Measurements from ENCODE around the gene TOMT. TPM values are rescaled to one million over a fixed set of nuclear protein-coding genes. Genes with fewer than 3 reads are reported as not detected.

TOMT gene
- total and polyA plus RNA-seq, 2 of the 13 experiments (the other 11 are each of a cell fraction or from before 2014, with no cell fraction given) = not detected

DNA sequence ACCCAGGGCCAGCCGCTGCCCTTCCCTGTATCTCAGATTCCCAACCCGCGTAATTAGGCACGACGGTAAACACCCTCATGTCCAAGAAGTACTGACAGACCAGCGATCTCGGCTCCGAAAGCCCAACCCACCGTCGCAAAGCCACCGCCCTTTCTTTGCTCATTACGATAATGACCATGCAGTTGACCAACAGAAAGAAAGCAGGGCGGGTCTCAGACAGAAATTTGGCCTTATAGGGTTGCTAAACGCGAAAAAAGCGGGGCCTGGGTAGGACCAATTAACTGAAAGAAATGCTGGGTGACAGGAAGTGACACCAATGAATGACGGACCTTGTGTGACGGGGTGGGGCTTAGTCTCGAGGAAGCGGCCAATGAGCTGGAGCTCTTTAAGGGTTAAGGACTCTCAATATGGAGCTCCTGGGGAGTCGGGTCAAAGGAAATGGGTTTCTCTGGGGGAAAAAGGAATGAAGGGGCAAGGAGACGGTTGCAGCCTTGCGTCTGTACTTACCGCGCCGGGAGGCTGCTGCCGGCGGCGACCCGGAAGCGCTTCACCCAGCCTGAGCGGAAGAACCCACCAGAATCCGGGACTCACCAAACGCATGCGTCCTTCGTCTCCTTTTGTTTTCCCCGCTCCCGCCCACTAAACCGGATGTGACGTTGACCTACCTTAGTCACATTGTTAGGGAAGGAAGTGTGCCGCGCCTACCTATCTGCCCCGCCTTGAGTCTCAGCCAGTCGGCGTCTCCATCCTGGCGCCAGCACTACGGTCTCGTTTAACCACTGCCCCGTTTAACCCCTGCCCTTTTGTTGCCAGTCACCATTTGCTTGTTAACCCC is 6.6 kb downstream of the TOMT start, which contains the start of gene ANAPC15 (continued):
- peak; percentile 17; the same call in 1 of the 2 replicates for TF ChIP-seq MNT (IDR thresholded peaks at IDR 0.05)
- TF ChIP-seq, protein P1, sequence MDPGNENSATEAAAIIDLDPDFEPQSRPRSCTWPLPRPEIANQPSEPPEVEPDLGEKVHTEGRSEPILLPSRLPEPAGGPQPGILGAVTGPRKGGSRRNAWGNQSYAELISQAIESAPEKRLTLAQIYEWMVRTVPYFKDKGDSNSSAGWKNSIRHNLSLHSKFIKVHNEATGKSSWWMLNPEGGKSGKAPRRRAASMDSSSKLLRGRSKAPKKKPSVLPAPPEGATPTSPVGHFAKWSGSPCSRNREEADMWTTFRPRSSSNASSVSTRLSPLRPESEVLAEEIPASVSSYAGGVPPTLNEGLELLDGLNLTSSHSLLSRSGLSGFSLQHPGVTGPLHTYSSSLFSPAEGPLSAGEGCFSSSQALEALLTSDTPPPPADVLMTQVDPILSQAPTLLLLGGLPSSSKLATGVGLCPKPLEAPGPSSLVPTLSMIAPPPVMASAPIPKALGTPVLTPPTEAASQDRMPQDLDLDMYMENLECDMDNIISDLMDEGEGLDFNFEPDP (CRISPR knock-in tag; conservative IDR thresholded peaks at IDR 0.05) = no peak
- TF ChIP-seq KLF15 (CRISPR knock-in tag; IDR thresholded peaks at IDR 0.05; ENCODE audit: borderline replicate concordance) = no peak
- TF ChIP-seq IRF2 (CRISPR knock-in tag; IDR thresholded peaks at IDR 0.05) = peak; percentile 51
- TF ChIP-seq NFRKB (IDR thresholded peaks at IDR 0.05) = no peak
- TF ChIP-seq ASH2L (IDR thresholded peaks at IDR 0.05; ENCODE audit: insufficient read length, low read depth, low read length) = peak; percentile 92
- no peak for TF ChIP-seq ZFP41 (CRISPR knock-in tag; IDR thresholded peaks at IDR 0.05; ENCODE audit: borderline replicate concordance)
- peak; percentile 48; the same call in 1 of the 2 replicates for TF ChIP-seq RNF2 (conservative IDR thresholded peaks at IDR 0.05; ENCODE audit: low read depth)
- TF ChIP-seq MBNL3 (CRISPR knock-in tag; conservative IDR thresholded peaks at IDR 0.05) = no peak
- TF ChIP-seq, protein P2, sequence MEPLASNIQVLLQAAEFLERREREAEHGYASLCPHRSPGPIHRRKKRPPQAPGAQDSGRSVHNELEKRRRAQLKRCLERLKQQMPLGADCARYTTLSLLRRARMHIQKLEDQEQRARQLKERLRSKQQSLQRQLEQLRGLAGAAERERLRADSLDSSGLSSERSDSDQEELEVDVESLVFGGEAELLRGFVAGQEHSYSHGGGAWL (CRISPR knock-in tag; IDR thresholded peaks at IDR 0.05) = no peak
- peak; percentile 54; the same call in 1 of the 2 replicates for TF ChIP-seq HOXA5 (CRISPR knock-in tag; IDR thresholded peaks at IDR 0.05)
- TF ChIP-seq SRF (IDR thresholded peaks at IDR 0.05; ENCODE audit: low read depth, low read length) = peak; percentile 97
- peak; percentile 52 for TF ChIP-seq ZEB1 (IDR thresholded peaks at IDR 0.05; ENCODE audit: insufficient replicate concordance, low read depth)
- TF ChIP-seq MIXL1 (CRISPR knock-in tag; IDR thresholded peaks at IDR 0.05) = peak; percentile 38; the same call in 1 of the 2 replicates
- no peak for TF ChIP-seq REL (CRISPR knock-in tag; conservative IDR thresholded peaks at IDR 0.05)
- TF ChIP-seq PCBP2 (optimal IDR thresholded peaks at IDR 0.05; ENCODE audit: low read depth, low read length, poor library complexity, severe bottlenecking) = no peak
- no peak for TF ChIP-seq HNRNPUL1 (IDR thresholded peaks at IDR 0.05; ENCODE audit: low read depth, low read length)
- TF ChIP-seq, protein P3, sequence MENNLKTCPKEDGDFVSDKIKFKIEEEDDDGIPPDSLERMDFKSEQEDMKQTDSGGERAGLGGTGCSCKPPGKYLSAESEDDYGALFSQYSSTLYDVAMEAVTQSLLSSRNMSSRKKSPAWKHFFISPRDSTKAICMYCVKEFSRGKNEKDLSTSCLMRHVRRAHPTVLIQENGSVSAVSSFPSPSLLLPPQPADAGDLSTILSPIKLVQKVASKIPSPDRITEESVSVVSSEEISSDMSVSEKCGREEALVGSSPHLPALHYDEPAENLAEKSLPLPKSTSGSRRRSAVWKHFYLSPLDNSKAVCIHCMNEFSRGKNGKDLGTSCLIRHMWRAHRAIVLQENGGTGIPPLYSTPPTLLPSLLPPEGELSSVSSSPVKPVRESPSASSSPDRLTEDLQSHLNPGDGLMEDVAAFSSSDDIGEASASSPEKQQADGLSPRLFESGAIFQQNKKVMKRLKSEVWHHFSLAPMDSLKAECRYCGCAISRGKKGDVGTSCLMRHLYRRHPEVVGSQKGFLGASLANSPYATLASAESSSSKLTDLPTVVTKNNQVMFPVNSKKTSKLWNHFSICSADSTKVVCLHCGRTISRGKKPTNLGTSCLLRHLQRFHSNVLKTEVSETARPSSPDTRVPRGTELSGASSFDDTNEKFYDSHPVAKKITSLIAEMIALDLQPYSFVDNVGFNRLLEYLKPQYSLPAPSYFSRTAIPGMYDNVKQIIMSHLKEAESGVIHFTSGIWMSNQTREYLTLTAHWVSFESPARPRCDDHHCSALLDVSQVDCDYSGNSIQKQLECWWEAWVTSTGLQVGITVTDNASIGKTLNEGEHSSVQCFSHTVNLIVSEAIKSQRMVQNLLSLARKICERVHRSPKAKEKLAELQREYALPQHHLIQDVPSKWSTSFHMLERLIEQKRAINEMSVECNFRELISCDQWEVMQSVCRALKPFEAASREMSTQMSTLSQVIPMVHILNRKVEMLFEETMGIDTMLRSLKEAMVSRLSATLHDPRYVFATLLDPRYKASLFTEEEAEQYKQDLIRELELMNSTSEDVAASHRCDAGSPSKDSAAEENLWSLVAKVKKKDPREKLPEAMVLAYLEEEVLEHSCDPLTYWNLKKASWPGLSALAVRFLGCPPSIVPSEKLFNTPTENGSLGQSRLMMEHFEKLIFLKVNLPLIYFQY (CRISPR knock-in tag; IDR thresholded peaks at IDR 0.05; ENCODE audit: borderline replicate concordance) = no peak; the same call in 1 of the 2 replicates
- no peak for TF ChIP-seq ELK4 (CRISPR knock-in tag; IDR thresholded peaks at IDR 0.05; ENCODE audit: borderline replicate concordance)

All from HepG2 (cell line).